ENCODE data around the gene PTPRR.

The PTPRR gene

DNA sequence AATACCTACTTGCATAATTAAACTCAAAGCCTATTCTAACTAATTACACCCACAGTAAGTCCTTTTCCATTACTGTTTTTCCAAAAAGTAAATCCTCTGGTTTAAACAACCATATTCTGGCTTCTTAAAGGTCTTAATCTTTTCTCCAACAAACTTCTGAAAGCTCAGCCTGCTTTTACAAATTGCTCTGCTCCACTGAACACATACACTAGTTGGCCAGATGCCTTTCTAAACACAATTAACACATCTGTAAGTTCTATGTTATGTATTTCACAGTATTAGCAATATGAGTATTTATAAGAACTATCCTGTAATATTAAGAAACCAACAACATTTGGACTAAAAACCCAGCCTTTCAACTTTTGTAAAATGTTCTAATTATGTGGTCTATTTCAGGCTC is 313.4 kb downstream of the PTPRR start:
- Mint-ChIP-seq H3K36me3 (ENCODE audit: low read depth) (no peaks in the 10 kb centered on the region), H3K27ac (no peak overlapping the region), H3K4me1 (peaks cover 12% of the 10 kb centered on the region), H3K4me3 (peak overlapping the region in 2 of 3 experiments; percentile 24 to 27), H3K9me3 (no peaks in the 10 kb centered on the region), H3K27me3 (ENCODE audit: low read depth) (peaks cover 38% of the 10 kb centered on the region)
- TF ChIP-seq, protein P1, sequence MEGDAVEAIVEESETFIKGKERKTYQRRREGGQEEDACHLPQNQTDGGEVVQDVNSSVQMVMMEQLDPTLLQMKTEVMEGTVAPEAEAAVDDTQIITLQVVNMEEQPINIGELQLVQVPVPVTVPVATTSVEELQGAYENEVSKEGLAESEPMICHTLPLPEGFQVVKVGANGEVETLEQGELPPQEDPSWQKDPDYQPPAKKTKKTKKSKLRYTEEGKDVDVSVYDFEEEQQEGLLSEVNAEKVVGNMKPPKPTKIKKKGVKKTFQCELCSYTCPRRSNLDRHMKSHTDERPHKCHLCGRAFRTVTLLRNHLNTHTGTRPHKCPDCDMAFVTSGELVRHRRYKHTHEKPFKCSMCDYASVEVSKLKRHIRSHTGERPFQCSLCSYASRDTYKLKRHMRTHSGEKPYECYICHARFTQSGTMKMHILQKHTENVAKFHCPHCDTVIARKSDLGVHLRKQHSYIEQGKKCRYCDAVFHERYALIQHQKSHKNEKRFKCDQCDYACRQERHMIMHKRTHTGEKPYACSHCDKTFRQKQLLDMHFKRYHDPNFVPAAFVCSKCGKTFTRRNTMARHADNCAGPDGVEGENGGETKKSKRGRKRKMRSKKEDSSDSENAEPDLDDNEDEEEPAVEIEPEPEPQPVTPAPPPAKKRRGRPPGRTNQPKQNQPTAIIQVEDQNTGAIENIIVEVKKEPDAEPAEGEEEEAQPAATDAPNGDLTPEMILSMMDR (IDR thresholded peaks at IDR 0.05; ENCODE audit: unreplicated experiment in 3 of 3): no peak

GRCh38 chr12:70605976-70606375 is 314.6 kb downstream of the PTPRR start:
- Mint-ChIP-seq H3K4me1 (peaks cover 5% of the 10 kb centered on the region), H3K4me3 (no peak overlapping the region), H3K9me3 (no peaks in the 10 kb centered on the region), H3K27ac (no peak overlapping the region), H3K36me3 (ENCODE audit: low read depth) (no peaks in the 10 kb centered on the region), H3K27me3 (ENCODE audit: low read depth) (peaks cover 29% of the 10 kb centered on the region)
- TF ChIP-seq, protein P1 (IDR thresholded peaks at IDR 0.05; ENCODE audit: unreplicated experiment in 3 of 3): no peak

DNA sequence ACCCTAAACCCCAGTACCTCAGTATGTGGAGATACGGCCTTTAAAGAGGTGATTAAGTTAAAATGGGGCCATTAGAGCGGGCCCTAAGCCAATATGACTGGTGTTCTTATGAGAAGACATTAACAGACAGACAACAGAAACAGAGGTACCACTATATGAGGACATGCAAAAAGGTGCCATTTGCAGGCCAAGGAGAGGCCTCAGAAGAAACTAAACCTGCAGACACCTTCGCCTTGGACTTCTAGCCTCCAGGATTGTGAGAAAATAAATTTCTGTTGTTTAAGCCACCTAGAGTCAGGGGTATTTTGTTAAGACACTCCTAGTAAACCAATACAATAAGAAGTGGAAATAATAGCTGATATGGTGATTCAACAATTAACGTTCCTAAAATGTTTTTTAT is 315.9 kb downstream of the PTPRR start:
- TF ChIP-seq, protein P1 (IDR thresholded peaks at IDR 0.05; ENCODE audit: unreplicated experiment in 3 of 3): no peak
- Mint-ChIP-seq H3K4me3 (no peak overlapping the region), H3K36me3 (ENCODE audit: low read depth) (no peaks in the 10 kb centered on the region), H3K9me3 (no peaks in the 10 kb centered on the region), H3K4me1 (no peaks in the 10 kb centered on the region), H3K27me3 (ENCODE audit: low read depth) (peaks cover 20% of the 10 kb centered on the region), H3K27ac (no peak overlapping the region)

GRCh38 chr12:70603044-70603443 is 317.5 kb downstream of the PTPRR start:
- Mint-ChIP-seq H3K4me1 (no peaks in the 10 kb centered on the region), H3K27ac (no peak overlapping the region), H3K36me3 (ENCODE audit: low read depth) (no peaks in the 10 kb centered on the region), H3K27me3 (ENCODE audit: low read depth) (peaks cover 5% of the 10 kb centered on the region), H3K4me3 (no peak overlapping the region), H3K9me3 (no peaks in the 10 kb centered on the region)
- TF ChIP-seq, protein P1 (IDR thresholded peaks at IDR 0.05; ENCODE audit: unreplicated experiment in 3 of 3): no peak

DNA sequence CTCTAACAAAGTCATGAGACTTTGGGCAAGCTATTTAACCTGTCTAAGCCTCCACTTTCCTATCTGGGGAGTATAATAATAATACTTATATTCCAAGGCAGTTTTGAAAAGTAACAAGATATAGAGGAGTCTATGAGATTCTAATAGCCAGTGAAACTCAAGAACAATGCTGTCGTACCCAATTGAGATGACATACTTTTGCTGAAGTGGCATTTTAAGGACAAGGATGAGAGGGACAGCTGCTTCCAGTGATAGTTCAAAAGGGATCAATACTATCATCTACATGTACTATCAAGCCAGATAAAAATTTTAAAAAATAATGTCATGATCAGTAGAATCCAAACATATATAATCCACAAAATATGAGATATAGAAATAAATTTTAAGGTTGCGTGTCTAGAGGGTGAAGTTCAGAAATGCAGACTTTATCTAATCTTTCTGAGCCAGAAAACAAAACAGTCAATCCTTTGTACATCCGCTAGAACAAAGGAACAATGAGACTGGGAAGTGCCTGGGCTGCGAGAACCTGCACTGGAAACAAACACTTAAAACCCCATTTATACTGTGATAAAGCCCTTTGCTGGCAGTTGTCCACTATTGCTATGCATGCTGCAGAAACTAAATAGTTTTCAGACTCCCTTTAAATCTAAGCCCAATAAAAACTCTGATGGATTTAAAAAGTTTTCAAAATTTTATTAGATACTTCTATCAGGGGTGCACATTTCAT is 321.9 kb downstream of the PTPRR start:
- Mint-ChIP-seq H3K36me3 (ENCODE audit: low read depth) (no peaks in the 10 kb centered on the region), H3K4me3 (no peak overlapping the region), H3K27me3 (ENCODE audit: low read depth) (no peaks in the 10 kb centered on the region), H3K9me3 (no peaks in the 10 kb centered on the region), H3K4me1 (no peaks in the 10 kb centered on the region), H3K27ac (no peak overlapping the region)
- TF ChIP-seq, protein P1 (IDR thresholded peaks at IDR 0.05; ENCODE audit: unreplicated experiment in 3 of 3): no peak

DNA sequence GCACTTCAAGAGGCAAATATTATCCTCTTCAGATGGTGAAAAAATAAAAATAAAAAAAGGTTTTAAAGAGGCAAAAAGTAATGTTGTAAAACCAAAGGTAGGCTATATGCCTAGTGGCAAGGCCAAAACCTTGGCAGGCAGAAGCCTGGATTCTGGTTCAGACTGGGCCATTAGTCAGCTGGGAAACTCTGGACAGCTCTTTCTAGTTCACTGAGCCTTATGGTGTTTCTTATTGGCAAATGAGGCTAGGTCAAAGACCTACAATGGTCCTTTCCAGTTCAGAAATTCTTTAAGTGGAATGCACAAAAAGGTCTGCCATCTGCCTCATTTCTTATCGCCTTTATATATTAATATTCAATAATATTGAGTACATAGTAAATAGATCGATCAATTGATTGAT is 327.9 kb downstream of the PTPRR start:
- Mint-ChIP-seq H3K4me1 (no peaks in the 10 kb centered on the region), H3K27me3 (ENCODE audit: low read depth) (no peaks in the 10 kb centered on the region), H3K36me3 (ENCODE audit: low read depth) (no peaks in the 10 kb centered on the region), H3K4me3 (no peak overlapping the region), H3K9me3 (no peaks in the 10 kb centered on the region), H3K27ac (no peak overlapping the region)
- TF ChIP-seq, protein P1 (IDR thresholded peaks at IDR 0.05; ENCODE audit: unreplicated experiment in 3 of 3): no peak

Data from nephron (organoid).